PC-3 (cell line): ENCODE data around the gene RNF128.

Experiments used
- EZH2 ChIP-seq: fragments of 300-600 bp; sonication (generic); IDR thresholded peaks from one replicate; pipeline ENCODE4 v1.6.1; 2017; ENCODE audit warnings: antibody characterized with exemption, mild to moderate bottlenecking, low read length; ENCODE audit not compliant: unreplicated experiment
- EZH2phosphoT487 ChIP-seq: fragments of 300-600 bp; sonication (generic); IDR thresholded peaks from 2 replicates; pipeline ENCODE4 v1.6.1; 2018; ENCODE audit warnings: mild to moderate bottlenecking, antibody characterized with exemption, low read length, borderline replicate concordance
- TF ChIP-seq, protein P1 (sequence below): fragments of 300-600 bp; sonication (generic); conservative IDR thresholded peaks from 2 replicates; pipeline ENCODE4 v1.5.1; 2017; ENCODE audit warnings: antibody characterized with exemption, low read depth, mild to moderate bottlenecking, low read length

DNA sequence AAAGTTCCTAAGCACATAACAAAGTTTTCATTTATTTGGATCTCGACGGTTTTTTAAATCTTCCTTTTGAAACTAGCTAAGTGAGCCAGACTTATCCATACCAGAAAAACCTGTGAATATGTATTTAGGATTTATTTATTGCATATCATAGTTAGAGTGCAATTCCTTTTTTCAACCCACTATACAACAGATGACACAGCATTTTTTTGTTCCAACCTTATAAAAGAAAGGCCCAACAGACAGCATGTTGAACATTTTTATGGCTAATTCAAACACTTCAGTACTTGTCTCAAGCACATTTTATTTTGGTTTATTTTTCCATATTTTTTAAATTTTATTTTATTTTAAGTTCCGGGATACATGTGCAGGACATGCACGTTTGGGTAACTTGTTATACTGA is 15.1 kb upstream of the RNF128 start:
- TF ChIP-seq, protein P1, sequence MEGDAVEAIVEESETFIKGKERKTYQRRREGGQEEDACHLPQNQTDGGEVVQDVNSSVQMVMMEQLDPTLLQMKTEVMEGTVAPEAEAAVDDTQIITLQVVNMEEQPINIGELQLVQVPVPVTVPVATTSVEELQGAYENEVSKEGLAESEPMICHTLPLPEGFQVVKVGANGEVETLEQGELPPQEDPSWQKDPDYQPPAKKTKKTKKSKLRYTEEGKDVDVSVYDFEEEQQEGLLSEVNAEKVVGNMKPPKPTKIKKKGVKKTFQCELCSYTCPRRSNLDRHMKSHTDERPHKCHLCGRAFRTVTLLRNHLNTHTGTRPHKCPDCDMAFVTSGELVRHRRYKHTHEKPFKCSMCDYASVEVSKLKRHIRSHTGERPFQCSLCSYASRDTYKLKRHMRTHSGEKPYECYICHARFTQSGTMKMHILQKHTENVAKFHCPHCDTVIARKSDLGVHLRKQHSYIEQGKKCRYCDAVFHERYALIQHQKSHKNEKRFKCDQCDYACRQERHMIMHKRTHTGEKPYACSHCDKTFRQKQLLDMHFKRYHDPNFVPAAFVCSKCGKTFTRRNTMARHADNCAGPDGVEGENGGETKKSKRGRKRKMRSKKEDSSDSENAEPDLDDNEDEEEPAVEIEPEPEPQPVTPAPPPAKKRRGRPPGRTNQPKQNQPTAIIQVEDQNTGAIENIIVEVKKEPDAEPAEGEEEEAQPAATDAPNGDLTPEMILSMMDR = no peak
- TF ChIP-seq EZH2phosphoT487 (no peak), EZH2 (no peak)
